HG02981 (cell line): ENCODE results near the gene PTPRD.

Source experiments
- ATAC-seq: cut with Tn5 transposase; IDR thresholded peaks from one replicate; pipeline ENCODE4 v1.9.1; 2021; ENCODE audit warnings: mild to moderate bottlenecking, moderate library complexity; ENCODE audit not compliant: unreplicated experiment

Gene PTPRD

DNA sequence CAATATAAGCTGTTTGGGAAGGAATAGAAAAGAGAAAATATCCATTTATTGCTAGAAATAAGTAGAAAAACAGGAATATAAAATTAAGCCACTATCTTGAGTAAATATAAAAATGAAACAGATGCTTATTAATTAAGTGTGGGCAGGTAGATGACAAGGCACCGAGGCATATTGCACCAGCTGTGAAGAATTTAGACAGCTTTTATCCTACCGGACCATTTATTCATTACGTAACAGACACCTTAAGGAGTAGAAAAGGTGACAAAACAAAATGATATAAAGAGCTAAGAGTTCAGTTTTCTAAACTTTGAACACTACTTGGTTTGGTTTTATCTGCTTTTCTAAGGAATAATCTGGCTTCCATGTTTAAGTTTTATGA lies 404.1 kb downstream of the PTPRD start:
- ATAC-seq, result no peak

- no peak for ATAC-seq
Measured at GRCh38 chr9:10204276-10204675, 408.5 kb downstream of the PTPRD start.

DNA sequence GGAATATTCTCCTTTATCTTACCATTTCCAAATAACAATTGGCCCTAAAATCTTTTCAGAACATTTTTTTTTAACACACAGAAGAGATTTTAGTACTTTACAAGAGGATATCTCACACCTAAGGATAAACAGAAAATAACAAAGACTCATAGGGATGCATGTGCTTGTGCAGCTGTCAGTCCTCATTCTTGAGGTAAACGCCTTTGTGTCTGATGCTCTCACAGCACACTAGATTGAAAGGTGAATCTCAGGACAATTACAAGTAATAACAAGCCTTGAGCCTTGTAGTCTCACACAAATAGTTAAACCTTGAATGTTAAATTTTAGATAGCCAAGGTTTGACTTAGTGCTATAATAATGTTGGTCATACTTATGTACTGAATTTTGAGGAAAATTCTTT lies 439.2 kb downstream of the PTPRD start:
- ATAC-seq, result no peak

GRCh38 chr9:10172476-10172875 lies 440.3 kb downstream of the PTPRD start:
- ATAC-seq, result no peak

GRCh38 chr9:10168241-10168640 lies 444.6 kb downstream of the PTPRD start:
- ATAC-seq, result no peak

- ATAC-seq, result no peak
Measured at GRCh38 chr9:10148796-10149195, 464.0 kb downstream of the PTPRD start.

DNA sequence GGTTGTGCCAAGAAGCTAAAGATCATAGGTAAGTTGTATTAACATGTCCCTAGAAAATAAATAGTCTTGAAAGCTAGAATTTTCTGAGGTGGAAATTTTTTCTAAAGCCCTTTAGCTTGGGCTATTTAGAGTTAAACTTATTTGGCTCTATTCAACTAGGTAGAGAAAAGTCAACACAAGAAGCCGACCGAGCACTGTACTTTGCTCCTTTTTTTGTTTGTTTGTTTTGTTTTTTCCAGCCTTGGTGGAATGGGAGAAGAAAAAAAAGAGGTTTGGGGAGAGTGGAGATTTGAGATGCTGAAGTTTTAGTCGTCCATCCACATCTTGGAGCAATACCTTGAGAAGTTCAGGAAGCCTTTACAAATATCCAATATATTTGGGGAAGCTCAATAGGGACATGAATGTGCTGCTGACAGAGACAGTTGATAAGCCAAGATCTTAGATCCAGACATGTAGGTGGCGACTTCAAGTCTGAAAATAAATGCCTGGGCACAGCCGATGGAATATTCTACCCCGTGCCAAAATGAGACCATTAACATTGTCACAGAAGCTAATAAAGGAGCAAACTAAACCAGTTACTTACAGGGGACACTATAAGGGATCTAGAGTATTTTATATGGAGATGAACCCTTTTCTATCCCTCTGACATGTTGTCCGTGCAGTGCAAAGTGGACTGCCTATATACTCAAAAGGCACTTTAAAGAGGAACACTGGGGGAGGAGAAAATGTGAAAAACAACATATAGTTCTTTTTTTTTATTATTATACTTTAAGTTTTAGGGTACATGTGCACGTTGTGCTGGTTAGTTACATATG lies 466.1 kb downstream of the PTPRD start:
- ATAC-seq, result no peak

- no peak for ATAC-seq
Measured at GRCh38 chr9:10144355-10144754, 468.4 kb downstream of the PTPRD start.

- no peak for ATAC-seq
Measured at GRCh38 chr9:10135553-10135952, 477.2 kb downstream of the PTPRD start.

DNA sequence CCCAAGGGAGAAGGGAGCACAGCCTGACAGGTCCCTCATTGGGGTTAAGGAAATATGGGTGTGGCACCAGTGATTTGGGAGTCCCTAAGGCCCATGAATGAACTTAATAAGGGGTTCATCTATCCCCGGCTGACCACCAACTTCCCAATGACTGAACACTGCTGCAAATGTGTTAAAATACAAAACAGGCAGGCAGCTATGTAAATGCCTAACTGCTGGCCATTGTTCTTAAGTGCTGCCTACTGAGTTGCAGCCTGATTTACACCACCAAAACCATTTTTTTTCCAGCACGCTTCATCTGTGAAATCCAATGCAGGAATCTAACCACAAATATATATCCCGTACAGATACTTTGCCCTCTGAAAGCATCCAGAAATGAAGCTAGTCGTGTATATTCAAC lies 478.5 kb downstream of the PTPRD start:
- ATAC-seq, result no peak

DNA sequence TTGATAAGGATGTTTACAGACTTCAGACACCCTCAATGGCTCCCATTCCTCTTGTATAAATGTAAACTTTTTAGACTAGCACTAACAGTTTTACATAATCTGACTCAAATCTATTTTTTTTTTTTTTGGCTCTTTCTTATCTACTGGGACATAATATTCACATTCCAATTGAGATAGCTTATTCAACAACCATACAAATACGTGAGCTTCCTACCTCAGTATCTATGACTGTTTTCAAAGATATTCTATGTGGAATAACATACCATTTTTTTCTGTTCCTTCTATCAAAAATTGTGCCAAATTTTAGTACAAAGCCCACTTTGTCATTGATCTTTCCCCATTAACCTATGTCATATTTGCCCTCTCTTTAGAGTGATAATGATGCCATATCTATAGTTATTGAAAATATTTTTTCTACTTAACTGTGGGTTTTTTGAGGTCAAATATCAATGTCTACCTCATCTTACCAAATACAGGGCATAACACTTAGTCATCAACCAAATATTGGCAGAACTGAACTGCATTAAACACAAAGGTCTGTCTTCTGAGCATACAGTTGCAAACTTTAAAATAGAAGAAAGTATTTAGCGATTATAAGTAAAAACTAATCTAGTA lies 482.6 kb downstream of the PTPRD start:
- no peak for ATAC-seq

- ATAC-seq, result no peak
Measured at GRCh38 chr9:10127867-10128266, 484.9 kb downstream of the PTPRD start.

DNA sequence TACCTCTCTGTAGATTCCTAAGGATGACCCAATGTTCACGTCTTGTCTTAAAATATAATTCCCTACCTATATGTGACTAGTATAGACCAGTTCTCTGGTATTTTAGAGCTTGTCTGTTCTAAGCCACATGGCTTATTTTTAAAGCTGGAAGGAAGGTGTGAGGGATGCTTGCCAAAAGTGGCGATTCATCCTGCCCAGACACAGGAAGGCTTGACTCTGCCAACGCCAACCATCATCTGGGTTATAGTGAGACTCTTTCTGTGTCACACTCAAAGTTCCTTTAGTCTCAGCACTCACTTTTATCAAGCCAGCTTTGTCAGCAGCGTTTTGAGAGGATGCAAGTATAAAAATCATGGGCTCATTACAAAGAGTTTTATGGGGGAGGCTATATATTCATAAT lies 500.0 kb downstream of the PTPRD start:
- no peak for ATAC-seq

- ATAC-seq, result no peak
Measured at GRCh38 chr9:10112070-10112469, 500.7 kb downstream of the PTPRD start.

DNA sequence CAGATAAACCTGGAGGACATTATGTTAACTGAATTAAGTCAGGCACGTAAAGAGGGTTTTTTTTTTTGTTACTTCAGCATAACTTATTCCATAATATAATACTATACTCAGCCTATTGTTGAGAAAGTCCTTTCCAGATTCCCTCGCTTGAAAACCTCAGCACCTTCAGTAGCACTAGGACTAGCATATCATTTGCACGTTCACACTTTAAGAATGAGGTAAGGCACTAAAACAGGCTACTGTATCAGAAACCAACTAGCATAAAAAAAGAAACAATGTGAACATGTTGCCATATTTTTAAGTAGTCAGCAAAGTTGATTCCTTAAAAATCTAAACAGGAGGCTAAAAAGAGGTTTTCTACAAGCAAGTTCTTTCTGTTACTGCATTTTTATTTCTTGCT lies 504.0 kb downstream of the PTPRD start:
- ATAC-seq, result no peak

DNA sequence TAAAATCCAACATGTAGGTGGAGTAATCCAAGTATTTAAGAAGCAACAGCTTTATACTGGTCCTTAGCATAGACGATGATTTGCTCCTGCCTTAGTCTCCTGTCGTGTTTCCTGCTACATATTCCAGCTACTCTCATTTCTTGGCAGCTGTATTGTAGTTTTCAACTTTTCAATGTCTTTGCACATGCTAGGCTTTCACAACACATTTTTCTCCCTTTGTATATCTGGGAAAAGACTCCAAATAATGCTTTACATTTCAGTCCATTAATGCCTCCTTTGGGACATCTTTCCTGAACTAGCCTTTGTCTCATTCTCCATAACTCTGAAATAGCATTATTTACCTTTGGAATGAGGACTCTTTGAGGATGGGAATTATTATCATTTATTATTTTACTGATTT lies 508.0 kb downstream of the PTPRD start:
- ATAC-seq, result no peak

DNA sequence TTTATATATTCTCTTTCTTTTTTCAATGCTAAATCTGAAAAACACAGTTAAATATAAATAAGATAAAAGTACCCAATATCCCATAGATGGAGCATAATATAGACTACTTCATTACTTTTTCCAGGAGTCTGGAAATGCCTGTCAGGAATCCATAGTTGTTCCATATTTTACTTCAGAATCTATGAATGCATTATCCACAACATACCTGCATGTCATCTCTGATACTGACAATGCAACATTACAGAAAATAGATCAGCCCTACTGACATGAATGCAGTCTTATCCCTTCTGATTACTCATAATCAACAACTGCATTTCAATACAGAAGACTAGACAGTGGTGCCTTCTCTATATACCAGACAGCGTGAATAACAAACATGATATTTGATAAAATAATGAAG lies 517.6 kb downstream of the PTPRD start:
- no peak for ATAC-seq

GRCh38 chr9:10094563-10094962 lies 518.2 kb downstream of the PTPRD start:
- ATAC-seq, result no peak

DNA sequence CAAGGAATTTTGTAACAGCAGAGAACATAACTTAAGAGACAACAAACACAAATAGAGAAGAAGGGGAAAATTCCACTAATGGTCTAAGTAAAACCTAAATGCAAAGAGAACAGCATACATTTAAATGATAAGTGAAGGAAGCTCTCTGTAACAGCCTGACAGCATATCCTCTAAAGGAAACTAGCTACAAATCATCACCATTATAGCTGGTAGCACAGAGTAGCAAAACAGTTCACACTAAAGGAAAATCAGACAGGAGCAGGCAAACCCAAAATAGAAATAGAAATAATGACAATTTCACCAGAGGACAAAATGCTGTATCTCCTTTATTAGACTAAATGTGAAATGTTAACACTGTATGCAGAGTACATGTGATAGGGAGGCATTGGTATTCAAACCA lies 532.8 kb downstream of the PTPRD start:
- no peak for ATAC-seq

DNA sequence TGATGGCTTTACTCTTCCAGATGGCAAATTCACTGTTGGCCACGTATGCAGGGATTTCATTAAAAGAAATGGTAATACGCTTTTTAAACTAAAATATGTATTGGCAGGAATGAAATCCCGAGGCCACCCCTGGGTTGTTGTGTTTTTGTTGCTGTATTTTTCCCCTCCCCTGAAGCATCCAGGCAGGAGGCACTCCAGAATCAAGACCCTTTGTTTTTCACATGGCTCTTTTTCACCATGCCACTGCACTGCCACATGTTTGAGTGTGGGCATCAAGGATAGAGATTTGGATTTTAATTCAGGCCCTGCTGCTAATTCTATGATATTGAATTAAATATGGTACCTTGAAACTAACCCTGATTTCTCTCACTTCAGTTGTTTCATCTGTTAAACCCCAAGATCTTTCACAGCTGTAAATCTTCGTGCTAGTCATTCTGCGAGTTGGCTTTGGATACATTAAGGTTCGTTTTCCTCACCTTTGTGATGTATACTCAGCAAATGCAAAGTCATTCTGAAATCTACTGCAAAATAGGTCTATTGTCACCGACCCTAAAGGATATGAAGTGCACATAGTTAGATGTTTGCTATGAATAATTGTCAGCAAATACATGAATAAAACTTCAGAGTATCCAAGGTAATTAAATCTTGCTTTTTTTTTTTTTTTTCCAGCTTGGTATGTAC lies 533.4 kb downstream of the PTPRD start:
- peak; percentile 71 for ATAC-seq

GRCh38 chr9:10071579-10071978 lies 541.2 kb downstream of the PTPRD start:
- ATAC-seq, result peak; percentile 76
